ENCODE data around the gene CIDEB. TPM values are rescaled to one million over a fixed set of nuclear protein-coding genes. Genes with fewer than 3 reads are reported as not detected.

The CIDEB gene
- total RNA-seq, 1 experiment from 2014 or later, result not detected

DNA sequence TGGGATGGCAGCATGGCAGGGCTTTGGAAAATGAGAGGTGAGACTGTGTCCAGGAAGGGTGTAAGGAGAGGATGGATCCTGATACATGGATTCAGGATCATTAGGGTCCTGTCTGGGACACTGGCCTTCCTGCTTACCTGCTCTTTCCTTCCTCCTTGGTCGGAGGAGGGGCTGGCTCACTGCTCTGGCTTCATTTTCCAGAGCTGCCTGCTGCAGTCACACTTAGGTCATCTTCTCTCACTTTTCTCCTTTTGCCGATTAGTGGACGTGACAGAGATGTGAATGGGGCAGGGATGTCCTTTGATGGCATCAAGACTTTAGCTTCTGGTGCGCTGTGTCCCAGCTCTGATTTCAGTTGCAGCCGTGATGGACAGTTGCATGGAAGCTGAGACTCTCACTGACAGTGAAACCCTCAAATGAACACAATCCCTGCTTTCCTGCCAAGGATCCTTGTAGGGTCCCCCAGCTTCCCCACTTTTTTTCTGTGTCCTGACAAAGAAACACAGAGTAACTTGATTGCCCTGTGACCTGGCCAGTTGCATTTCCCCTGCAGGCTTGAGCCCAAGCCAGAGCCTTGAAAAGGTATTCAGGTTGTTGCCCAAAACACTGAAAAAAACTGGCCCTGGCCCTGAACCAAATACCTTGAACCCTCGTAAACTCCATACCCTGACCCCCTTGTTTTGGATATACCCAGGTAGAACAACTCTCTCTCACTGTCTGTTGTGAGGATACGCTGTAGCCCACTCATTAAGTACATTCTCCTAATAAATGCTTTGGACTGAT lies 756 bp upstream of the CIDEB start:
- no peak overlapping the region for H2BK5ac ChIP-seq (ENCODE audit: insufficient read length, low read length)
- no peak overlapping the region for H2AFZ ChIP-seq (ENCODE audit: low read length)
- no peak overlapping the region for H3K56ac ChIP-seq (ENCODE audit: insufficient read length, low read depth, low read length)
- no peak overlapping the region for H3K23ac ChIP-seq (ENCODE audit: insufficient read length, low read depth, low read length)
- no peaks in the 10 kb centered on the region for H3K9me3 Mint-ChIP-seq
- no peak overlapping the region for H4K91ac ChIP-seq (ENCODE audit: insufficient read length, low read depth, low read length)
- no peak overlapping the region for H2AK5ac ChIP-seq (ENCODE audit: insufficient read length, low read length)
- H3K36me3 Mint-ChIP-seq (ENCODE audit: insufficient read depth in 1 of 3, low read depth in 3 of 3), result peaks cover 28 to 60% (median 44%) of the 10 kb centered on the region in 3 experiments
- H4K5ac ChIP-seq (ENCODE audit: insufficient read length, low read depth, low read length), result no peak overlapping the region
- no peak overlapping the region for H2BK20ac ChIP-seq (ENCODE audit: low read depth, low read length, poor library complexity, severe bottlenecking)
- TF ChIP-seq, protein P1, sequence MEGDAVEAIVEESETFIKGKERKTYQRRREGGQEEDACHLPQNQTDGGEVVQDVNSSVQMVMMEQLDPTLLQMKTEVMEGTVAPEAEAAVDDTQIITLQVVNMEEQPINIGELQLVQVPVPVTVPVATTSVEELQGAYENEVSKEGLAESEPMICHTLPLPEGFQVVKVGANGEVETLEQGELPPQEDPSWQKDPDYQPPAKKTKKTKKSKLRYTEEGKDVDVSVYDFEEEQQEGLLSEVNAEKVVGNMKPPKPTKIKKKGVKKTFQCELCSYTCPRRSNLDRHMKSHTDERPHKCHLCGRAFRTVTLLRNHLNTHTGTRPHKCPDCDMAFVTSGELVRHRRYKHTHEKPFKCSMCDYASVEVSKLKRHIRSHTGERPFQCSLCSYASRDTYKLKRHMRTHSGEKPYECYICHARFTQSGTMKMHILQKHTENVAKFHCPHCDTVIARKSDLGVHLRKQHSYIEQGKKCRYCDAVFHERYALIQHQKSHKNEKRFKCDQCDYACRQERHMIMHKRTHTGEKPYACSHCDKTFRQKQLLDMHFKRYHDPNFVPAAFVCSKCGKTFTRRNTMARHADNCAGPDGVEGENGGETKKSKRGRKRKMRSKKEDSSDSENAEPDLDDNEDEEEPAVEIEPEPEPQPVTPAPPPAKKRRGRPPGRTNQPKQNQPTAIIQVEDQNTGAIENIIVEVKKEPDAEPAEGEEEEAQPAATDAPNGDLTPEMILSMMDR (conservative IDR thresholded peaks at IDR 0.05), result no peak; the same call in 1 of the 3 replicates
- no peak overlapping the region for H3K27ac ChIP-seq (ENCODE audit: insufficient read length, low read depth, low read length)
- no peak for DNase-seq
- H3K4ac ChIP-seq (ENCODE audit: low read depth, low read length), result no peak overlapping the region
- no peak overlapping the region for H2BK12ac ChIP-seq (ENCODE audit: insufficient read length, low read depth, low read length)
- no peaks in the 10 kb centered on the region for H3K27me3 Mint-ChIP-seq (ENCODE audit: low read depth)
- H3K9me3 ChIP-seq (ENCODE audit: control insufficient read depth, low read depth, low read length), result no peaks in the 10 kb centered on the region
- no peak overlapping the region for H3K4me2 ChIP-seq (ENCODE audit: insufficient read depth, insufficient read length, low read length)
- H3K4me1 ChIP-seq (ENCODE audit: insufficient read depth, low read length), result no peaks in the 10 kb centered on the region
- H3K27me3 ChIP-seq (ENCODE audit: insufficient read depth, low read length), result no peaks in the 10 kb centered on the region
- no peak overlapping the region for H3K18ac ChIP-seq (ENCODE audit: insufficient read length, low read depth, low read length)
- no peak overlapping the region for H3K4me3 Mint-ChIP-seq
- H3K23me2 ChIP-seq (ENCODE audit: insufficient read length, low read depth, low read length, poor library complexity, severe bottlenecking), result no peaks in the 10 kb centered on the region
- no peak overlapping the region for H3K14ac ChIP-seq (ENCODE audit: insufficient read depth, low read length)
- H3T11ph ChIP-seq (ENCODE audit: low read length), result no peak overlapping the region
- H3K79me2 ChIP-seq (ENCODE audit: insufficient read depth, low read length), result no peaks in the 10 kb centered on the region
- no peaks in the 10 kb centered on the region for H4K20me1 ChIP-seq (ENCODE audit: control insufficient read depth, insufficient read depth, insufficient read length)
- no peak overlapping the region for H2BK15ac ChIP-seq (ENCODE audit: low read depth, low read length)
- no peak overlapping the region for H2BK120ac ChIP-seq (ENCODE audit: low read depth, low read length, poor library complexity, severe bottlenecking)
- no CpG with 5 or more reads among the region's 7 CpGs for WGBS (ENCODE audit: extremely low coverage, insufficient read length, low lambda C conversion rate)
- H3K79me1 ChIP-seq (ENCODE audit: insufficient read depth, low read depth, low read length, poor library complexity, severe bottlenecking), result no peaks in the 10 kb centered on the region
- H3K27ac Mint-ChIP-seq, result no peak overlapping the region; a peak in 1 of 7 replicates
- H4K8ac ChIP-seq (replicated peaks; ENCODE audit: insufficient read length, low read depth, low read length), result no peak overlapping the region
- H3K9ac ChIP-seq (ENCODE audit: extremely low read depth, insufficient read length, low read length), result no peak overlapping the region
- H3K4me1 Mint-ChIP-seq, result peaks cover 5 to 6% of the 10 kb centered on the region in 2 experiments; a peak in 3 of 4 replicates
